8988T (cell line): ENCODE data around the gene TSPAN4.

Experiments
- DNase-seq: peaks from one replicate; pipeline ENCODE4 v3.0.0; 2011

Gene TSPAN4

GRCh38 chr11:824292-824880 lies 18.3 kb upstream of the TSPAN4 start:
- DNase-seq = no peak

DNA sequence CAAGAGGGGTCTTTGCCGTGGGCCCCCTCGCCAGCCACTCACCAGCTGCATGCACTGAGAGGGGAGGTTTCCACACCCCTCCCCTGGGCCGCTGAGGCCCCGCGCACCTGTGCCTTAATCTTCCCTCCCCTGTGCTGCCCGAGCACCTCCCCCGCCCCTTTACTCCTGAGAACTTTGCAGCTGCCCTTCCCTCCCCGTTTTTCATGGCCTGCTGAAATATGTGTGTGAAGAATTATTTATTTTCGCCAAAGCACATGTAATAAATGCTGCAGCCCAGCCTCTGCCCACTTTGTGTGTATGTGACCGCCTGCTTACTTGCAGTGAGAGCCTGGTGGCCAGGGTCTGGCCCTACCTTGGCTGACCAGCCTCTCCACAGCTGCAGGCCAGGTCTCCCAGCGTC lies 17.7 kb upstream of the TSPAN4 start:
- DNase-seq = no peak

GRCh38 chr11:825366-826226 lies 17.1 kb upstream of the TSPAN4 start:
- DNase-seq = no peak

GRCh38 chr11:826227-826621 lies 16.4 kb upstream of the TSPAN4 start:
- no peak for DNase-seq

DNA sequence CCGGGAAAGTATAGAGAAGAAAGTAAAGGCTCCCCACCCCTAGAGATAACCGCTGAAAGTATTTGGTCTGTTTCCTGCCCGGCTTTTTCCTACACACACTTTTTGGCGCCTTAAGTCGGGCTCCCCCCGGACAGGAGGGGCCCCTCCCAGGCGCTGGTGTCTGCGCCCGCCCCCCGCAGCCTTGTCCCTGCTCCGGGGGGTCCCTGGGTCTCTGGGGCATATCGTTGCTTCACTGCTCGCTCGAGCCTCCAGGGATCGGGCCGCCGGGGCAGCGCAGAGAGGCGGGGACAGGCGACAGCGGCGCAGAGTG lies 15.9 kb upstream of the TSPAN4 start:
- DNase-seq = no peak

DNA sequence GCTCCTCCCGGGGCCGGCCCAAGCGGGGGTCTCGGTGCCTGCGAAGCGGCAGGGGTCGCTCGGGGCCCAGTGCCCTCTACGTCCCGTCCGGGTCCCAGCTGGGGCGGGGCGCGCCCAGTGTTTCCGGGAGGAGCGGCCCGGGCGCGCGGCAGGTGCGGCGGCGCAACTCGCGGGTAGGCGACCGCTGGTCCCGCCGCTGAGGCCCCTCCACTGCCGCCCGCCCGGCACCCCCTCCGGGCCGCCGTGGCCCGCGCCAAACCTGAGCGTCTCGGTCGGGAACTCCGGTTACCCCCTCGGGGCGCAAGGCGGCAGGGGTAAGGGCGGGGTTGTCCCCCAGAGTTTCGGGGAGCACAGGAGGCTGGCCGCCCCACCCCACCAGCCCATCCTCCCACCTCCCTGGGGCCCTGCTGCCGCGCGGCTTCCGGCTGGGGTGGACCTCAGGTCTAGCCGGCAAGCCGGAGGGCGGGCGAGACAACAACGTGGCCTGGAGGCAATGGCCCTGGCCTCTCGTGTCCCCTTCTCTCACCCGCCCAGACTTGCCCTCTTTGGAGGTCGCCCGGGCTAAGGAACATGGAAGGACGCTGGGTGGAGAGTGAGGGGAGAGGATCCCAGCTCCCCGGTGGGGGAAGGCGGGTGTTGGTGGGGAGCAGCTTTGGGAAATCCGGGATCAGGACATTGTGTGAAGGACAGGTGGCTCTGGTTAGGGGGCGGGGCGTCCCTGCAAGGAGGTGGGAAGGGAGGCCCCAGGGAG lies 15.3 kb upstream of the TSPAN4 start:
- peak; percentile 63 for DNase-seq

GRCh38 chr11:827897-828192 lies 14.8 kb upstream of the TSPAN4 start, which contains the start of gene CRACR2B:
TSS of gene CRACR2B (plus strand) at chr11:827919. CDS start at chr11:828608, 689 bp downstream.
- no peak for DNase-seq

GRCh38 chr11:828506-829175 lies 14.0 kb upstream of the TSPAN4 start:
- no peak for DNase-seq

DNA sequence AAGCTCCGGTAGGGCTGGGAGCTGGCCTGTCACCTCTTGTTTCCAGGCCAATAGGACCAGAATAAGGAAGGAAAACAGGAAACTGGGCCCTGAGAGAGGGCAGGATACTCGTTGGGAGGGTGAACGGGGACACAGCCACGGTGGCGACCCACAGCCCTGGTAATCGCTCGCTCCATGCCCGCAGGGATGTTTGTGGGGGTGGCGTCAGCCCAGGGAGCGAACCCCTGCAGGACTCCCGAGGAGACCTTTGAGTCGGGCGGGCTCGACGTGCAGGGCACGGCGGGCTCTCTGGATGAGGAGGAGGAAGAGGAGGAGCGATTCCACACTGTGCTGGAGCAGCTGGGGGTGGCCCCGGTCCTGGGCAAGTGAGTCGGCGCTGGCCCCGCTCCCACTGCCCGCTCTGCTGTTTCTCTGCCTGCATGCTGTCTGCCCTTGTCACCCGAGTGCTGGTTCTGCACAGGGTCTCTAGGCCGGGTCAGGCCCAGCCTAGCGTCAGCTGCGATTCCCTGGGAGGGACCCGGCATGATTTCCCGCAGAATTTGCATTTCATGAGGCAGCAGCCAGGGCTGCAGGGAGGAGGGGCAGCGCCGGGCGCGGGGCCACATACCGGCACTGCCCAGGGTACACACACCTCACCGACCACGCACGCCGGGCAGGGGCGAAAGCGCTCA lies 13.3 kb upstream of the TSPAN4 start:
- no peak for DNase-seq

DNA sequence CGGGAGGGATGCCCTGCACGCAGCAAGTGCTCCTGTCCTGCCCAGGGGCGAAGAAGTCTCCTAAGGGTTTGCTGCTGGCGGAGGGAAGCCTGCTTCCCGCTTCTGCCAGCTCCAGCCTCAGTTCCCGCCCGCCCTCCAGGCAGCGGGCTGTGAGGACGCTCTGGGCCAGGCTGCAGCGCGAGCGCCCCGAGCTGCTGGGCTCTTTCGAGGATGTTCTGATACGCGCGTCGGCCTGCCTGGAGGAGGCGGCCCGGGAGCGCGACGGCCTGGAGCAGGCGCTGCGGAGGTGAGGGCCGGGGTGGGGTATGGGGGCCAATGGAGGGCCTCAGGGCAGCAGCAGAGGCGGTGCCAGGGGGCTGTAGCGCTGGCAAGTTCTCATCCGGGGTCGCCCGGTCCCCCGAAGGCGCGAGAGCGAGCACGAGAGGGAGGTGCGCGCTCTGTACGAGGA lies 12.8 kb upstream of the TSPAN4 start:
- no peak for DNase-seq

- DNase-seq = no peak
These were observed 12.1 kb upstream of the TSPAN4 start for GRCh38 chr11:830295-831117.

- DNase-seq = no peak
These were observed 11.4 kb upstream of the TSPAN4 start for GRCh38 chr11:831118-831864.

GRCh38 chr11:831961-832528 lies 10.6 kb upstream of the TSPAN4 start:
- DNase-seq = no peak

DNA sequence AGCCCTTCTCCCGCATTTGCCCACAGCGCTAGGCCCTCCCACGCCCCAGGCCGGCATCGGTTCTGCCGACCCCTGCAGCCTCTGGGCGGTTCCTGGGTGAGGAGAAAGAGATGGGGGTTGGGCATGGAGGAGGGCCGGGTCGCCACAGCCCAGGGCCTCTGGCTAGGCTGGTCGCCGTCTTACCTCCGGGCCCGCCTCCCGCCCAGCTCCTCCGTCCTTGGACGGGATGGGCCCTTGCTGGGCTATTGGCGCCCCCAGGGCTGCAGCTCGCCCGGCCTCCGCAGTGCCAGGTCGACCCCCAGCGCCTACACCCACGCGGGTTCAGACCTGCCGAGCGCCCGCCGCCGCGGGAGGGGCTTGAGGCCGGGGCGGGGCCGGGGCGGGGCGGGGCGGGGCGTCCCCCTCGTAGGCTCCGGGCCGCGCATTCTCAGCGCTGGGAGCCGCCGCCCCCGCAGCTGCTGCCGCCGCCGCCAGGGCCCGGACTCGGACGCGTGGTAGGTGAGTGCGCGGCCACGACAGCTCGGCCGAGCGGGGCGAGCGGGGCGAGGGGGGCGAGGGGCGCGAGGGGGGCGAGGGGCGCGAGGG lies 10.0 kb upstream of the TSPAN4 start, which contains the start of gene CD151:
Gene CD151 (plus strand): TSS at position 424 of the 585 bp plus-strand sequence. CDS start 3,118 bp downstream, outside the sequence.
- no peak for DNase-seq

- DNase-seq = no peak
These were observed 9.4 kb upstream of the TSPAN4 start for GRCh38 chr11:833114-833791.

- DNase-seq = no peak
These were observed 8.8 kb upstream of the TSPAN4 start for GRCh38 chr11:833849-834311.

GRCh38 chr11:834371-835316 lies 8.0 kb upstream of the TSPAN4 start:
- peak; percentile 97 for DNase-seq

- DNase-seq = no peak
These were observed 6.4 kb upstream of the TSPAN4 start for GRCh38 chr11:836274-836673.
